ENCODE results near the gene SYT14. TPM values are rescaled to one million over a fixed set of nuclear protein-coding genes. Genes with fewer than 3 reads are reported as not detected.
"Not testable (repeated sequence)": the region's sequence is repeated elsewhere in the genome, so short reads cannot be mapped to it uniquely, and the experiment has no call there.

The SYT14 gene
- total RNA-seq, 1 donor from 2014 or later = 0.03 TPM

DNA sequence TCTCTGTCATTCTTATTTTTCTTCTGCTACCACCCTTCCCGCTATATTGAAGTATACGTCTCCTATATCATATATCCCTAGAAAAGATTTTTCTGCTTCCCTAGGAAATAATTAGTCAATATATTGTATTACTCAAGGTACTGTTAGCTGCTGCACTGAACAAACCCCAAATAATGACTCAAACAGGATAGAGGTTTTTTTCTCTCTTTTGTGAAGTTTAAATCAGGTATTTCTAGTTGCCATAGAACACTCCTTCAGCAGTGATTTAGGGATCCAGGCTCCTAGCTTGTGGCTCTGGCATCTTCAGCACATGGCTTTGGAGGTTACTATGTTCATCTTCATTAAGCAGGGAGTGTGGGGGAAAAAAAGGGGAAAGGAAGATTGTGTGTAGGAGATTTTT, 18.1 kb downstream of the SYT14 start:
- no peaks in the 10 kb centered on the region for H3K36me3 ChIP-seq
- H3K4me3 ChIP-seq = no peak overlapping the region
- DNase-seq (no peak), ATAC-seq (no peak)
- intact Hi-C loops (cut with DNase I) = no loop called here
- no peaks in the 10 kb centered on the region for H3K4me1 ChIP-seq
- TF ChIP-seq, protein P1, sequence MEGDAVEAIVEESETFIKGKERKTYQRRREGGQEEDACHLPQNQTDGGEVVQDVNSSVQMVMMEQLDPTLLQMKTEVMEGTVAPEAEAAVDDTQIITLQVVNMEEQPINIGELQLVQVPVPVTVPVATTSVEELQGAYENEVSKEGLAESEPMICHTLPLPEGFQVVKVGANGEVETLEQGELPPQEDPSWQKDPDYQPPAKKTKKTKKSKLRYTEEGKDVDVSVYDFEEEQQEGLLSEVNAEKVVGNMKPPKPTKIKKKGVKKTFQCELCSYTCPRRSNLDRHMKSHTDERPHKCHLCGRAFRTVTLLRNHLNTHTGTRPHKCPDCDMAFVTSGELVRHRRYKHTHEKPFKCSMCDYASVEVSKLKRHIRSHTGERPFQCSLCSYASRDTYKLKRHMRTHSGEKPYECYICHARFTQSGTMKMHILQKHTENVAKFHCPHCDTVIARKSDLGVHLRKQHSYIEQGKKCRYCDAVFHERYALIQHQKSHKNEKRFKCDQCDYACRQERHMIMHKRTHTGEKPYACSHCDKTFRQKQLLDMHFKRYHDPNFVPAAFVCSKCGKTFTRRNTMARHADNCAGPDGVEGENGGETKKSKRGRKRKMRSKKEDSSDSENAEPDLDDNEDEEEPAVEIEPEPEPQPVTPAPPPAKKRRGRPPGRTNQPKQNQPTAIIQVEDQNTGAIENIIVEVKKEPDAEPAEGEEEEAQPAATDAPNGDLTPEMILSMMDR (IDR thresholded peaks at IDR 0.05) = no peak
- H3K9me3 ChIP-seq = no peaks in the 10 kb centered on the region
- H3K27me3 ChIP-seq = no peaks in the 10 kb centered on the region
- no peak overlapping the region for H3K27ac ChIP-seq

DNA sequence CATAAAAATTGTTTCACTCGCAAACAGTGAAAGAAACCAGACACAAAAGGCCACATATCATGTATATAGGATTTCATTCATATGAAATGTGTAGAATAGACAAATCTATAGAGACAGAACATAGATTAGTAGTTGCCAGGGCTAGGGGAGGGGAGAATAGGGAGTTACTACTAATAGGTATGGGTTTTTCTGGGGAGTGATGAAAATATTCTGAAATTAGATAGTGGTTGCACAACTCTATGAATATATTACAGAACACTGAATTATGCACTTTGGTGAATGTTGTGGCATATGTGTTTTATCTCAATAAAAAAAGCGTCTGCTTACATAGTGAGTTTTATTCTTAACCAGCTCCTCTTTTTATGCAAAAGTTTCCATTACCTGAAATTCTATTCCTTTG, 21.6 kb downstream of the SYT14 start:
- intact Hi-C loops (cut with DNase I) = no loop called here

DNA sequence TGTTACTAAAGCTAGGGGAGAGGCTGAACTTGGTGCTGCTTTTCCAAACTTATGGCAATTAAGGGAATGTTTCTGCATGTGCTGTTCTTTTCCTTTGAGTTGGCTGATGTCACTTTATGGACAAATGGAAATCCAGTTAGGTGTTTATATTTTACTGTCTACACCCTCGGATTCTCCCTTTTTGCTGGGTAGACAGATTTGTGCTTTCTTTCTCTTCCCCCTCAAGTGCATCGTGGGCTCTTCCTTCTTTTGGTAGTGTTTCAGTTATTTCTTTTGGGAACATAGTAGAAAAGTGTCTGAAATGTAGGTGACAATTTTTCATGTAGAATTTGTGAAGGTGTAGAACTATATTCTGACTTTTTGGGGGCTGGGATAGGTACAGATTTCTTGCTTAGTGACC, 22.9 kb downstream of the SYT14 start:
- TF ChIP-seq, protein P1 (IDR thresholded peaks at IDR 0.05) = no peak
- no peaks in the 10 kb centered on the region for H3K27me3 ChIP-seq
- no peaks in the 10 kb centered on the region for H3K36me3 ChIP-seq
- intact Hi-C loops (cut with DNase I) = no loop called here
- no peak overlapping the region for H3K4me3 ChIP-seq
- H3K27ac ChIP-seq = no peak overlapping the region
- no peaks in the 10 kb centered on the region for H3K4me1 ChIP-seq
- ATAC-seq (no peak), DNase-seq (no peak)
- no peaks in the 10 kb centered on the region for H3K9me3 ChIP-seq

More for the DNA sequence above, 21.6 kb downstream of the SYT14 start:
- H3K36me3 ChIP-seq = no peaks in the 10 kb centered on the region
- no peaks in the 10 kb centered on the region for H3K27me3 ChIP-seq
- no peak overlapping the region for H3K27ac ChIP-seq
- H3K4me3 ChIP-seq = no peak overlapping the region
- no peaks in the 10 kb centered on the region for H3K4me1 ChIP-seq
- H3K9me3 ChIP-seq = no peaks in the 10 kb centered on the region
- TF ChIP-seq, protein P1 (IDR thresholded peaks at IDR 0.05) = no peak
- ATAC-seq (no peak), DNase-seq (no peak)

DNA sequence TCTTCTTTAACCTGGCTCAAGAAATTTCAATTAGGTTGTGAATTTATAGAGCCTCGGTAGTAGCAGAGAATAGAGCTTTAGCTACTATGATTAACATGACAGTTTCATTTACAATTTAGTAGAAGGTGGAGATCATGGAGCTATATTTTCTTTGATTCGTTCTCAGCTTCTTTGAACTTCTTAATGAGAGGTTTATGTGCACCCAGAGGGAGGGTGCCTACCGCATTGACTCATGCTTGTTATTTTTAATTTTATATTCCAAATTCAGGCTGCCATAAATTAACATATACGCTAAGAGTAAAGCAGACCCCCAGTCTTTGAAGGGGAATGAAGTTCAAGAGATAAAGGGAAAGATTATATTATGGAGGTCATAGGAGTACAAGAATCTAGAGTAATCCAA, 24.4 kb downstream of the SYT14 start:
- intact Hi-C loops (cut with DNase I) = no loop called here
- Histone ChIP-seq H3K4me3 (no peak overlapping the region), H3K27me3 (no peaks in the 10 kb centered on the region), H3K27ac (no peak overlapping the region), H3K9me3 (no peaks in the 10 kb centered on the region), H3K4me1 (no peaks in the 10 kb centered on the region), H3K36me3 (no peaks in the 10 kb centered on the region)
- TF ChIP-seq, protein P1 (IDR thresholded peaks at IDR 0.05) = no peak
- no peak for ATAC-seq
- no peak for DNase-seq

DNA sequence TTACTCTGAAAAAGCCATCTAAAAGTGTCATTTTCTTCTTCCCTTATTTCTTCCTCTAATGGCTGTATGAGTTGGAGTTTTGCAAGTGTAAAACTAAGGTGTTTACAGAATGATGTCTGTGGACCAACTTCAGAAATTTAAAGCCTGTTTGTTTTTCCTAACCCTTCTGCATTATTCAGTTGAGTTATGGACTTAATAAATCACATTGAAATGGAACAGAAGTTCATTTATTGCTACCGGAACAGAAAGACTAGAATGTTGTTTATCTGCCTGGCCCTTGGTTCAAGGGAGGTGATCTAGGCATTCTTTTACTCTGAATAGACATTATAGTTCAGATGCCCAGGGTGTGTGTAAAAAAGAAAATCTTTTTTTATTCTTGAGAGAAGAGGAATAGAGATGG, 24.8 kb downstream of the SYT14 start:
- no peaks in the 10 kb centered on the region for H3K36me3 ChIP-seq
- no peak for DNase-seq
- H3K27me3 ChIP-seq = no peaks in the 10 kb centered on the region
- TF ChIP-seq, protein P1 (IDR thresholded peaks at IDR 0.05) = no peak
- no peak for ATAC-seq
- no peak overlapping the region for H3K4me3 ChIP-seq
- no peaks in the 10 kb centered on the region for H3K9me3 ChIP-seq
- H3K4me1 ChIP-seq = no peaks in the 10 kb centered on the region
- intact Hi-C loops (cut with DNase I) = no loop called here
- no peak overlapping the region for H3K27ac ChIP-seq

DNA sequence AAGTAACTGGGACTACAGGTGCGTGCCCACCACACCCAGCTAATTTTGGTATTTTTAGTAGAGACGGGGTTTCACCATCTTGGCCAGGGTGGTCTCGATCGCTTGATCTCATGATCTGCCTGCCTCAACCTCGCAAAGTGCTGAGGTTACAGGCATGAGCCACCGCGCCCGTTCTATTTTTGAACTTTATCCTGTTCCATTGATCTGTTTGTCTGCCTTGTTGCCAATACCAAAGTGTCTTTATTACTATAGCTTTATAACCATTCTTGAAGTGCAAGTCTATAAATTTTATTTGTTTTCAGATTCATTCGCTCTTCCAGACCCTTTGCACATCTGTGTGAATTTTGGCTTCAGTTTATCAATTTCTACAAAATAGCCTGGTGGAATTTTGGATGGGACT, 28.0 kb downstream of the SYT14 start:
- no peaks in the 10 kb centered on the region for H3K9me3 ChIP-seq
- no peak overlapping the region for H3K27ac ChIP-seq
- DNase-seq = no peak
- no peaks in the 10 kb centered on the region for H3K36me3 ChIP-seq
- H3K27me3 ChIP-seq = no peaks in the 10 kb centered on the region
- intact Hi-C loops (cut with DNase I) = no loop called here
- H3K4me1 ChIP-seq = no peaks in the 10 kb centered on the region
- ATAC-seq = no peak
- no peak overlapping the region for H3K4me3 ChIP-seq
- TF ChIP-seq, protein P1 (IDR thresholded peaks at IDR 0.05) = no peak

DNA sequence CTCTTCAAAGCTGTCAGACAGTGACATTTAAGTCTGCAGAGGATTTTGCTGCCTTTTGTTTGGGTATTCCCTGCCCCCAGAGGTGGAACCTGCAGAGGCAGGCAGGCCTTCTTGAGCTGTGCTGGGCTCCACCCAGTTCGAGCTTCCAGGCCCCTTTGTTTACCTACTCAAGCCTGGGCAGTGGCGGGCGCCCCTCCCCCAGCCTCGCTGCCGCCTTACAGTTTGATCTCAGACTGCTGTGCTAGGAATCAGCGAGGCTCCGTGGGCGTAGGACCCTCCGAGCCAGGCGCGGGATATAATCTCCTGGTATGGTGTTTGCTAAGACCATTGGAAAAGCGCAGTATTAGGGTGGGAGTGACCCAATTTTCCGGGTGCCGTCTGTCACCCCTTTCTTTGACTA, 40.7 kb downstream of the SYT14 start:
- H3K27ac ChIP-seq; H3K4me3 ChIP-seq; H3K4me1 ChIP-seq; DNase-seq; H3K27me3 ChIP-seq; H3K9me3 ChIP-seq; intact Hi-C loops (cut with DNase I); ATAC-seq; H3K36me3 ChIP-seq: not testable (repeated sequence)

Measured in upper lobe of right lung (tissue), 1 donor.